ENCODE results near the gene ARHGAP44. TPM values are rescaled to one million over a fixed set of nuclear protein-coding genes. Genes with fewer than 3 reads are reported as not detected.

ARHGAP44 gene
- total RNA-seq, 1 experiment from 2014 or later = 7.3 TPM

GRCh38 chr17:12902046-12902445, 112.7 kb downstream of the ARHGAP44 start:
- Histone ChIP-seq H3K27me3 (ENCODE audit: insufficient read depth, low read length) (no peaks in the 10 kb centered on the region), H3K4me3 (replicated peaks in 1 of 2; ENCODE audit: low read depth in 1 of 2, low read length in 2 of 2) (no peak overlapping the region), H3K79me2 (ENCODE audit: insufficient read depth, low read length) (no peaks in the 10 kb centered on the region), H3K9me3 (ENCODE audit: control insufficient read depth in 1 of 2, insufficient read depth in 1 of 2, low read depth in 1 of 2, low read length in 2 of 2) (no peaks in the 10 kb centered on the region), H3K36me3 (ENCODE audit: control insufficient read depth in 1 of 2, insufficient read depth in 2 of 2, low read length in 2 of 2) (no peaks in the 10 kb centered on the region), H3K4me2 (ENCODE audit: low read length) (no peak overlapping the region), H3K27ac (ENCODE audit: low read depth, low read length) (no peak overlapping the region), H4K20me1 (ENCODE audit: insufficient read depth) (no peaks in the 10 kb centered on the region), H3K4me1 (ENCODE audit: control insufficient read depth in 1 of 2, insufficient read depth in 2 of 2, low read length in 2 of 2) (no peaks in the 10 kb centered on the region), H2AFZ (ENCODE audit: low read depth, low read length, poor library complexity, severe bottlenecking) (no peak overlapping the region), H3K9me2 (ENCODE audit: insufficient read depth) (no peaks in the 10 kb centered on the region), H3K9ac (ENCODE audit: low read length) (no peak overlapping the region)
- TF ChIP-seq ELF1 (IDR thresholded peaks at IDR 0.05; ENCODE audit: borderline replicate concordance, low read depth) = no peak
- no peak for TF ChIP-seq SRF (IDR thresholded peaks at IDR 0.05; ENCODE audit: low read depth)
- intact Hi-C loops (cut with micrococcal nuclease) = no loop called here
- DNase-seq (ENCODE audit: low read depth, low spot score) (no peak), ATAC-seq (no peak)
- ChIA-PET POLR2A (no interaction called here), CTCF (no interaction called here), RAD21 (ENCODE audit: low non-redundant PET in 1 of 2, low total read pairs in 2 of 2, uncharacterized antibody in 2 of 2, unreplicated experiment in 2 of 2) (no interaction called here)
- no TSS peak for BruUV-seq (replicated peaks)

DNA sequence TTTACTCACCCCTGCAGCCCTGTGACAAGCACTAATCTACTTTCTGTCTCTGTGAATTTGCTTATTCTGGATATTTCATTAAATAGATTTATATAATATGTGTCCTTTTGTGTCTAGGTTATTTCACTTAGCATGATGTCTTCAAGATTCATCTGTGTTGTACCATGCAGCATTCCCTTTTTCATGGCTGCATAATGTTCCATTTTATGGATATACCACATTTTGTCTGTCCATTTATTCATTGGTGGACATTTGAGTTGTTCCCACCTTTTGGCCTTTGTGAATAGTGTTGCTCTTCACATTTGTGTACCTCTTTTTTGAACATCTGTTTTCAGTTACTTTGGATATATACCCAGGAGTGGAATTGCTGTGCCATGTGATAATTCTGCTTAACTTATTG, 118.2 kb downstream of the ARHGAP44 start:
- no TSS peak for BruUV-seq (replicated peaks)
- no peaks in the 10 kb centered on the region for H4K20me1 ChIP-seq (ENCODE audit: insufficient read depth)
- TF ChIP-seq SRF (IDR thresholded peaks at IDR 0.05; ENCODE audit: low read depth) (no peak), RAD21 (IDR thresholded peaks at IDR 0.05; ENCODE audit: low read depth) (no peak), YY1 (IDR thresholded peaks at IDR 0.05; ENCODE audit: extremely low read depth, insufficient replicate concordance, low read depth, low read length) (no peak), ZFX (IDR thresholded peaks at IDR 0.05) (no peak), EGR1 (IDR thresholded peaks at IDR 0.05; ENCODE audit: low read depth) (no peak), POLR2AphosphoS5 (IDR thresholded peaks at IDR 0.05; ENCODE audit: low read depth, low read length) (no peak), CTCF (IDR thresholded peaks at IDR 0.05 in 2 of 3, conservative IDR thresholded peaks at IDR 0.05 in 1 of 3; ENCODE audit: borderline replicate concordance in 1 of 3, insufficient read depth in 1 of 3, low read depth in 2 of 3, low read length in 2 of 3) (no peak), CEBPB (IDR thresholded peaks at IDR 0.05; ENCODE audit: low read depth) (no peak), ZNF274 (IDR thresholded peaks at IDR 0.05; ENCODE audit: low read depth, low read length) (no peak), CBX3 (IDR thresholded peaks at IDR 0.05; ENCODE audit: low read depth) (no peak), EZH2 (IDR thresholded peaks at IDR 0.05) (no peak), POLR2A (IDR thresholded peaks at IDR 0.05; ENCODE audit: borderline replicate concordance, extremely low read depth, insufficient read depth, insufficient read length) (no peak), ELF1 (IDR thresholded peaks at IDR 0.05; ENCODE audit: borderline replicate concordance, low read depth) (no peak), SIN3A (IDR thresholded peaks at IDR 0.05; ENCODE audit: low read depth) (no peak), EZH2phosphoT487 (IDR thresholded peaks at IDR 0.05; ENCODE audit: borderline replicate concordance) (no peak), SP1 (IDR thresholded peaks at IDR 0.05; ENCODE audit: low read depth) (no peak)
- TF ChIP-seq, protein P1, sequence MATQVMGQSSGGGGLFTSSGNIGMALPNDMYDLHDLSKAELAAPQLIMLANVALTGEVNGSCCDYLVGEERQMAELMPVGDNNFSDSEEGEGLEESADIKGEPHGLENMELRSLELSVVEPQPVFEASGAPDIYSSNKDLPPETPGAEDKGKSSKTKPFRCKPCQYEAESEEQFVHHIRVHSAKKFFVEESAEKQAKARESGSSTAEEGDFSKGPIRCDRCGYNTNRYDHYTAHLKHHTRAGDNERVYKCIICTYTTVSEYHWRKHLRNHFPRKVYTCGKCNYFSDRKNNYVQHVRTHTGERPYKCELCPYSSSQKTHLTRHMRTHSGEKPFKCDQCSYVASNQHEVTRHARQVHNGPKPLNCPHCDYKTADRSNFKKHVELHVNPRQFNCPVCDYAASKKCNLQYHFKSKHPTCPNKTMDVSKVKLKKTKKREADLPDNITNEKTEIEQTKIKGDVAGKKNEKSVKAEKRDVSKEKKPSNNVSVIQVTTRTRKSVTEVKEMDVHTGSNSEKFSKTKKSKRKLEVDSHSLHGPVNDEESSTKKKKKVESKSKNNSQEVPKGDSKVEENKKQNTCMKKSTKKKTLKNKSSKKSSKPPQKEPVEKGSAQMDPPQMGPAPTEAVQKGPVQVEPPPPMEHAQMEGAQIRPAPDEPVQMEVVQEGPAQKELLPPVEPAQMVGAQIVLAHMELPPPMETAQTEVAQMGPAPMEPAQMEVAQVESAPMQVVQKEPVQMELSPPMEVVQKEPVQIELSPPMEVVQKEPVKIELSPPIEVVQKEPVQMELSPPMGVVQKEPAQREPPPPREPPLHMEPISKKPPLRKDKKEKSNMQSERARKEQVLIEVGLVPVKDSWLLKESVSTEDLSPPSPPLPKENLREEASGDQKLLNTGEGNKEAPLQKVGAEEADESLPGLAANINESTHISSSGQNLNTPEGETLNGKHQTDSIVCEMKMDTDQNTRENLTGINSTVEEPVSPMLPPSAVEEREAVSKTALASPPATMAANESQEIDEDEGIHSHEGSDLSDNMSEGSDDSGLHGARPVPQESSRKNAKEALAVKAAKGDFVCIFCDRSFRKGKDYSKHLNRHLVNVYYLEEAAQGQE (IDR thresholded peaks at IDR 0.05; ENCODE audit: low read depth) = no peak
- TF ChIP-seq, protein P2, sequence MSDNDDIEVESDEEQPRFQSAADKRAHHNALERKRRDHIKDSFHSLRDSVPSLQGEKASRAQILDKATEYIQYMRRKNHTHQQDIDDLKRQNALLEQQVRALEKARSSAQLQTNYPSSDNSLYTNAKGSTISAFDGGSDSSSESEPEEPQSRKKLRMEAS (IDR thresholded peaks at IDR 0.05) = no peak
- DNase-seq (ENCODE audit: low read depth, low spot score) = no peak
- no peak overlapping the region for H3K4me2 ChIP-seq (ENCODE audit: low read length)
- no peak for ATAC-seq
- H3K4me3 ChIP-seq (replicated peaks in 1 of 2; ENCODE audit: low read depth in 1 of 2, low read length in 2 of 2) = no peak overlapping the region
- no peaks in the 10 kb centered on the region for H3K27me3 ChIP-seq (ENCODE audit: insufficient read depth, low read length)
- no peaks in the 10 kb centered on the region for H3K9me3 ChIP-seq (ENCODE audit: control insufficient read depth in 1 of 2, insufficient read depth in 1 of 2, low read depth in 1 of 2, low read length in 2 of 2)
- intact Hi-C loops (cut with micrococcal nuclease) = no loop called here
- CTCF ChIA-PET = no interaction called here
- H3K27ac ChIP-seq (ENCODE audit: low read depth, low read length) = no peak overlapping the region
- H2AFZ ChIP-seq (ENCODE audit: low read depth, low read length, poor library complexity, severe bottlenecking) = no peak overlapping the region
- no peaks in the 10 kb centered on the region for H3K9me2 ChIP-seq (ENCODE audit: insufficient read depth)
- H3K4me1 ChIP-seq (ENCODE audit: control insufficient read depth in 1 of 2, insufficient read depth in 2 of 2, low read length in 2 of 2) = no peaks in the 10 kb centered on the region
- POLR2A ChIA-PET = no interaction called here
- no peaks in the 10 kb centered on the region for H3K79me2 ChIP-seq (ENCODE audit: insufficient read depth, low read length)
- RAD21 ChIA-PET (ENCODE audit: low non-redundant PET in 1 of 2, low total read pairs in 2 of 2, uncharacterized antibody in 2 of 2, unreplicated experiment in 2 of 2) = no interaction called here
- H3K9ac ChIP-seq (ENCODE audit: low read length) = no peak overlapping the region
- no peaks in the 10 kb centered on the region; a peak in 1 of 4 replicates for H3K36me3 ChIP-seq (ENCODE audit: control insufficient read depth in 1 of 2, insufficient read depth in 2 of 2, low read length in 2 of 2)
